Stomach (tissue), 9 donors: Measurements from ENCODE around the gene AMER1. TPM values are rescaled to one million over a fixed set of nuclear protein-coding genes. Genes with fewer than 3 reads are reported as not detected.
A peak's percentile ranks its signal among the peaks of the same experiment; 100 is the strongest.
"Not testable (repeated sequence)": the region's sequence is repeated elsewhere in the genome, so short reads cannot be mapped to it uniquely, and the experiment has no call there.

Experiments used
- DNase-seq, 2 donors: peaks; one replicate each; pipeline versions ENCODE4 v3.0.0 to v3.0.0-alpha.2; 2013 to 2019
- H3K27ac ChIP-seq, 5 donors: fragments of 200-600 bp in 4 of 5; sonication (generic) in 4 of 5; one replicate each; pipeline ENCODE4 v1.5.1; 2013 to 2019; ENCODE audit warnings: mild to moderate bottlenecking in 1 of 5, moderate library complexity in 1 of 5
- H3K27me3 ChIP-seq, 3 donors: fragments of 200-600 bp; sonication (generic); one replicate each; pipeline ENCODE4 v1.5.1; 2017 to 2019; ENCODE audit warnings: mixed run types in 1 of 3
- H3K36me3 ChIP-seq, 4 donors: fragments of 200-600 bp; sonication (generic); 1 replicate in 3 of 4; 2 replicates in 1 of 4; pipeline ENCODE4 v1.5.1; 2016 to 2019
- H3K4me1 ChIP-seq, 4 donors: fragments of 200-600 bp; sonication (generic); one replicate each; pipeline ENCODE4 v1.5.1; 2016 to 2019
- H3K4me3 ChIP-seq, 4 donors: fragments of 200-600 bp; sonication (generic) in 3 of 4; one replicate each; pipeline ENCODE4 v1.5.1; 2016 to 2019; ENCODE audit warnings: mild to moderate bottlenecking in 1 of 4
- H3K9me3 ChIP-seq, 4 donors: fragments of 200-600 bp; sonication (generic); one replicate each; pipeline ENCODE4 v1.5.1; 2016 to 2019
- CTCF ChIP-seq, 7 experiments: fragments of 450-650 bp in 4 of 7; fragments of 200-600 bp in 3 of 7; sonication (generic) in 3 of 7; IDR thresholded peaks; one replicate each; pipeline ENCODE4 v1.5.1; 2016 to 2019; ENCODE audit warnings: antibody characterized with exemption in 7 of 7, control low read depth in 2 of 7, mild to moderate bottlenecking in 1 of 7
- EP300 ChIP-seq: sonication (generic); formaldehyde crosslinking; IDR thresholded peaks from one replicate; pipeline ENCODE4 v1.6.1; 2017; ENCODE audit warnings: antibody characterized with exemption
- POLR2A ChIP-seq, 4 donors: fragments of 450-650 bp; IDR thresholded peaks; one replicate each; pipeline ENCODE4 v1.6.1; 2016; ENCODE audit warnings: antibody characterized with exemption in 4 of 4, control low read depth in 2 of 4, mild to moderate bottlenecking in 1 of 4, moderate library complexity in 1 of 4
- POLR2AphosphoS5 ChIP-seq, 3 donors: sonication (generic); formaldehyde crosslinking; IDR thresholded peaks; one replicate each; pipeline ENCODE4 v1.6.1; 2016; ENCODE audit warnings: antibody characterized with exemption in 3 of 3
- WGBS, 5 donors: extraction: QIAGEN DNeasy Blood & Tissue Kit in 3 of 5; methylation state at CpG; one replicate each; pipeline versions ENCODE4 v1.1.5 to v1.1.7; 2013 to 2018; 5-methylcytosine and 5-hydroxymethylcytosine counted together
- intact Hi-C: fragments of 100-400 bp; cut with DNase I; formaldehyde crosslinking; loops from one replicate; pipeline ENCODE4 v1.15.1; 2023; ENCODE audit warnings: low total_unique reads
- polyA plus RNA-seq, 3 donors: library from polyadenylated mRNA; stranded (reverse); fragments of 200-250 nt; gene quantifications; one replicate each; pipeline ENCODE4 v1.2.3, GENCODE V29; 2013
- total RNA-seq, 5 donors: library from RNA; depleted of rRNA; stranded (reverse); fragments of >200 nt; gene quantifications; one replicate each; pipeline versions ENCODE4 v1.1.0 to v1.2.3, GENCODE V29; 2014 to 2016
- donor health status: healthy with polysubstance abuse.
- donor health status: Bipolar disorder and iron deficiency.
- donor health status: healthy.

AMER1 gene
- total and polyA plus RNA-seq, 8 donors, result 0.90 to 6.7 (median 2.0) TPM

- no peak overlapping the region for H3K4me3 ChIP-seq
- H3K27ac ChIP-seq, result no peak overlapping the region
- no peak for DNase-seq
- 83 to 100% (median 95%) methylated on average over 4 of the region's 4 CpGs for WGBS, 5 donors
- TF ChIP-seq POLR2A (IDR thresholded peaks at IDR 0.05) (no peak), POLR2AphosphoS5 (IDR thresholded peaks at IDR 0.05) (no peak), CTCF (IDR thresholded peaks at IDR 0.05) (no peak), EP300 (no peak)
- no peaks in the 10 kb centered on the region for H3K4me1 ChIP-seq
- H3K36me3 ChIP-seq, result no peaks in the 10 kb centered on the region
- intact Hi-C loops, result no loop called here
- no peaks in the 10 kb centered on the region for H3K9me3 ChIP-seq
- no peaks in the 10 kb centered on the region for H3K27me3 ChIP-seq
These were observed 12.5 kb upstream of the AMER1 start for GRCh38 chrX:64218023-64218422.

- H3K9me3 ChIP-seq, intact Hi-C loops, DNase-seq: not testable (repeated sequence)
These were observed 8.5 kb upstream of the AMER1 start for GRCh38 chrX:64213989-64214388.

GRCh38 chrX:64206556-64207162, 1.2 kb upstream of the AMER1 start:
- peaks cover 5 to 41% (median 30%) of the 10 kb centered on the region in 4 donors for H3K4me1 ChIP-seq
- no peaks in the 10 kb centered on the region for H3K9me3 ChIP-seq
- H3K36me3 ChIP-seq, result no peaks in the 10 kb centered on the region
- H3K4me3 ChIP-seq, result peak overlapping the region; percentile 58 to 68 (median 60)
- peak in 1 of 2 donors; percentile 49 for DNase-seq
- WGBS, 5 donors, result 15 to 45% (median 26%) methylated on average over 5 of the region's 5 CpGs
- intact Hi-C loops, result no loop called here
- peak overlapping the region; percentile 69 to 95 (median 90) for H3K27ac ChIP-seq
- peaks cover 0 to 4% (median 0%) of the 10 kb centered on the region in 3 donors for H3K27me3 ChIP-seq
- TF ChIP-seq POLR2AphosphoS5 (IDR thresholded peaks at IDR 0.05) (no peak), POLR2A (IDR thresholded peaks at IDR 0.05) (no peak), EP300 (no peak), CTCF (IDR thresholded peaks at IDR 0.05) (no peak)

More at GRCh38 chrX:64213989-64214388, 8.5 kb upstream of the AMER1 start:
- not testable (repeated sequence) for H3K4me1 ChIP-seq, H3K36me3 ChIP-seq, H3K27ac ChIP-seq, H3K4me3 ChIP-seq, H3K27me3 ChIP-seq

GRCh38 chrX:64205735-64206501, 410 bp upstream of the AMER1 start:
- H3K9me3 ChIP-seq, result no peaks in the 10 kb centered on the region
- peaks cover 5 to 41% (median 30%) of the 10 kb centered on the region in 4 donors for H3K4me1 ChIP-seq
- H3K27me3 ChIP-seq, result peaks cover 0 to 4% (median 0%) of the 10 kb centered on the region in 3 donors
- TF ChIP-seq POLR2AphosphoS5 (IDR thresholded peaks at IDR 0.05) (peak; percentile 6 to 87 (median 83)), EP300 (no peak), CTCF (IDR thresholded peaks at IDR 0.05) (peak in 1 of 7 experiments; percentile 7), POLR2A (IDR thresholded peaks at IDR 0.05) (peak in 2 of 4 donors; percentile 56 to 73)
- H3K27ac ChIP-seq, result peak overlapping the region; percentile 88 to 95 (median 90)
- peak; percentile 94 to 96 for DNase-seq
- WGBS, 5 donors, result 0 to 31% (median 18%) methylated on average over 35 to 45 of the region's 45 CpGs; no CpG with 5 or more reads in 1 of the 5 donors
- H3K36me3 ChIP-seq, result no peaks in the 10 kb centered on the region
- peak overlapping the region; percentile 58 to 68 (median 60) for H3K4me3 ChIP-seq
- intact Hi-C loops, result no loop called here
